ENCODE data around the gene ADAP2.
A peak's percentile ranks its signal among the peaks of the same experiment; 100 is the strongest.
"Not testable (repeated sequence)": the region's sequence is repeated elsewhere in the genome, so short reads cannot be mapped to it uniquely, and the experiment has no call there.

ADAP2 gene, protein sequence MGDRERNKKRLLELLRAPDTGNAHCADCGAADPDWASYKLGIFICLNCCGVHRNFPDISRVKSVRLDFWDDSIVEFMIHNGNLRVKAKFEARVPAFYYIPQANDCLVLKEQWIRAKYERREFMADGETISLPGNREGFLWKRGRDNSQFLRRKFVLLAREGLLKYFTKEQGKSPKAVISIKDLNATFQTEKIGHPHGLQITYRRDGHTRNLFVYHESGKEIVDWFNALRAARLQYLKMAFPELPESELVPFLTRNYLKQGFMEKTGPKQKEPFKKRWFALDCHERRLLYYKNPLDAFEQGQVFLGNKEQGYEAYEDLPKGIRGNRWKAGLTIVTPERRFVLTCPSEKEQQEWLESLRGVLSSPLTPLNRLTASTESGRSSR

DNA sequence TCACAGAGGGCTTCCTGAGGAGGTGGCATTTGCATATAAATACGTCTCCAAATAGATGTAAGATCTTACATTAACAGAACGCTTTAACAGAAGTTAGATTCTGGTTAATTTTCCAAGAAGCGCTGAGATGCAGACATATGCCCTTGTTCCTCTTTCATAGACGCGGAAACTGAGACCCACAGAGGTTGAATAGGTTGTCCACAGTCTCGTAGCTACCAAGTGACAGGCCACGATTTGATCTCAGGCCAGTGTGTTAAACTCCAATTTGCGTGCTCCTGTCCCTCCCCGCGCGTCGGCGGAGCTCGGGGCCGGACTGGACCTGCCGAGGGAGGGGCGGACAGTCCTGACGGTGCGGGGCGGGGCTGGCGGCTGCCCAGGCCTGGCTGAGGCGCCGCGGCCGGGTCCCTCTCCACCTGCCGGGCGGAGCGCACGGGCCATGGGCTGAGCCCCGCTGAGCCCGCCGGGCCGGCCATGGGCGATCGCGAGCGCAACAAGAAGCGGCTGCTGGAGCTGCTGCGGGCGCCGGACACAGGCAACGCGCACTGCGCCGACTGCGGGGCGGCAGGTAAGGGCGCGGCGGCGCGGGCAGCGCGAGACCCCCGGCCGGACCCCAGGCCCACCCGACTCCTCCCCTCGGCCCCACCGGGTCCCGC, at the start of gene ADAP2:
Gene ADAP2 (plus strand): TSS at position 402 of the 653 bp plus-strand sequence. CDS start 70 bp downstream, at position 472.
- DNase-seq (ENCODE audit: low read depth in 2 of 2) = no peak

DNA sequence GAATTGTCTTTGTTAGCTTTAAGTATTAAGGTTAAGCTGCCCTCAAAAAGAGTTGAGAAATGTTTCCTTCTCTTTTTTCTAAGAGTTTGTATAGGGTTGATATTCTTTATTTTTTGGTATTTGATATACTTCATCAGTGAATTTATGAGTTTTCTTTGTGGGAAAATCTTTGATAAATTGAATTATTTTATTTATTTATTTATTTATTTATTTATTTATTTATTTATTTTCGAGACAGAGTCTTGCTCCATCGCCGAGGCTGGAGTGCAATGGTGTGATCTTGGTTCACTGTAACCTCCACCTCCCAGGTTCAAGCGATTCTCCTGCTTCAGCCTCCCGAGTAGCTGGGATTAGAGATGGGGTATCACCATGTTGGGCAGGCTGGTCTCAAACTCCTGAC, 35.6 kb upstream of the ADAP2 start:
- no peak for DNase-seq (ENCODE audit: low read depth in 2 of 2)

DNA sequence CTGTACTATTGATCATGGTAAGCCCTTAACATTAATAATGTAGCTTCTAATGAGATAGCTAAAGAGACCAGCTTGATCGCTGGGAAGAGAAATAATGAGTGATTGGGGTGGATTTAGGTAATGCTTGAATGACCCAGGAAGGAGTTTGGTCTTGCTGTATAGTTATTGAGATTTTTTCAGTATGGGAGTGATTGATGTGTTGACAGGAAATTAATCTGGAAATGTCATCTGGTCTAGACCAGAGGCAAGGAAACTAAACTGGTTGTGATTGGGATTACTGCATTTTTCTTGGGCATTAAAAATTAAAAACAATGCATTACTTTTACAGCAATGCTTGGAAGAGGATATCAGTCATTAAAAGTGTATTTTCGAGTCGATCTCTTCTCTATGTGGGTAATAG, 27.5 kb upstream of the ADAP2 start:
- no peak for DNase-seq (ENCODE audit: low read depth in 2 of 2)

DNA sequence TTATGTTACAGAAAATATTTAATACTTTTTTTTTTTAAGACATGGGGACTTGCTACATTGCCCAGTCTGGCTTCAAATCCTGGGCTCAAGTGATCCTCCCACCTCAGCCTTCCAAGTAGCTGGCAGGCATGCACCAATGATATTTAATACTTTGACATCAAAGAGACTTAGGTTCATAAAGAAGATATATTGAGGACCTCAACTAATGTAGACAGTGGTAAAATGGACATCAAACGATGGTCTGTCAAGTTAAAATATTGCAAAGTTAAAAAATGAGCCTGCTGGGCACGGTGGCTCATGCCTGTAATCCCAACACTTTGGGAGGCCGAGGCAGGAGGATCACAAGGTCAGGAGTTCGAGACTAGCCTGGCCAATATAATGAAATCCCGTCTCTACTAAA, 24.4 kb upstream of the ADAP2 start:
- DNase-seq (ENCODE audit: low read depth in 2 of 2) = no peak

DNA sequence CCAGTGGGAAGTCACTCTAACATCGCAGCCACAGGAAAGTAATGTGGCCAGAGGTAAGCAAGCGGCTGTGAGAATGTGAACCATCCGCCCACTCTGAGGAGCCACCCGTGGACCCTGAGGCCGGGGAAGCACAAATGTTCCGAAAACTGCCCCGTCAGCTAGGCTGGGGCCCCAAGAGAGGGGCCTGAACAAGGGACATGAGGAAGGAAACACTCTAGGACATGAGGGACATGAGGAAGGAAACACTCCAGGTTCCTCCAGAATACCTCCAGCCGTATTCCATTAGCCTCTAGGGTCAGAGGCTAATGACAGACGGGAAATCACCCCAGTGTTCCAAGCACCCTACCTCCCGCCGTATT, 16.0 kb upstream of the ADAP2 start:
- no peak for DNase-seq (ENCODE audit: low read depth in 2 of 2)

DNA sequence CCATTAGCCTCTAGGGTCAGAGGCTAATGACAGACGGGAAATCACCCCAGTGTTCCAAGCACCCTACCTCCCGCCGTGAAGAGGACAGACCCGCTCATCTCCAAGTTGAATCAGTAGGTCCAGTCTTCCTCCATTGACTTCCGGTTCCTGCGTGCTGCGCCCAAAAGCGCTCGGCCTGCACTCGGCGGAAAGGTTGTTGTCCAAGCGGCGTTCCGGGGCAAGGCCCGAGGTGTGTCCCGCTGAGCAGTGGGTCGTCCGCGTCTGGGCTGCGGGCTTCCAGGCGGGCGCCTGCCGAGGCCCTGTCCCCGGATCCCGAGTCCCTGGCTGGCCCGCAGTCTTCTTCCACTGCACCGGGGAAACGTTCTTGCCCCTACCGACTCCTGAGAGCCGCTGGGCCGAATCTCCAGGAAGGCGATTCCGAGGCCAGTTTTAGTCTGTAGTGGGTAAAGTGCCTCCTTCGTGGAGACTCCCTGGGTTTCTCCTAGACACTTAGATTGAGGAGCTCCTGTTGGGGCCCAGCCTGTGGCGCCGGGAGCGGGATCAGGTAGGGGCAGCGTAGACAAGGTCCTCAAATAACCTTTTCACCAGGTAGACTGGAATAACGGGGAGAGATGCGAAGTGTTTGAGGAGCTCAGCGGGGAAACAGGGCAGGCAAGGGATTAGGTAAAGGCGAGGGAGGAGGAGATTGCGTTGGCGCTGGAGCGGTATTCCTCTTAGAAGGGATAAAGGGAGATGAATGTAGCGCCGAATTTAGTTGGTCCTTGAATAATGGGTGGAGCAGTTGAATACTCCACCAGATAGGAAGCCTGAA, 15.4 kb upstream of the ADAP2 start, which contains the start of gene TEFM:
Gene TEFM (minus strand): TSS at position 138 of the 811 bp plus-strand sequence. CDS start 40 bp downstream, at position 98.
- DNase-seq (ENCODE audit: low read depth in 2 of 2) = peak; percentile 74 to 76

DNA sequence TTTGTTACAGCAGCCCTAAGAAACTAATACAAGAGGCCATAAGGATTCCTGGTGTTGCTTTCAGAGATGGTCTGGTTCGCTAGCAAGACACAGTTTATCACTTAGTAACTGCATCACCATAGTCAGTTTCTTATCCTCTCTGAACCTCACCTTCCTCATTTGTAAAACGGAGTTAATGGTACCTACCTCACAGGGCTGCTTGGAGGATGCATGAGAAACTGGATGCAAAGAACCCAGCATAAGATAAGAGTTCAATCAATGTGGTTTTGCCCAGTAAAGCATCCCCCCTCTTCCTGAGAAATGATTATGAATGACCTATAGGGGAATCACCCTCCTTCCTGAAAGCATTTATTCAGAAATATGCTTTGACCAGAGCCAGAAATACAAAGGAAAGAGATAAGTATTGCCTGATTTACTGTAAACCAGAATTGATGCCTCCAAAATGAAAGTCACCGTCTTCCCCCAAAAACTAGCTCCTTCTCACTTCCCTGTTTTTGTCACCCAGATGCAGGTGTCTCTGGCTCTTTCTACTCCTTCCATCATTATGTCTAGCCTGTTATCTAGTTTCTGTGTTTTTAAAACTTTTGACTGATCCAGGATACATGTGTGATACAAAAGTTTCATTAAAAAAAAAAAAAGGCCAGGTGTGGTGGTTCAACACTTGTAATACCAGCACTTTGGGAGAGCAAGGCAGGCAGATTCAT, 12.9 kb upstream of the ADAP2 start:
- no peak for DNase-seq (ENCODE audit: low read depth in 2 of 2)

DNA sequence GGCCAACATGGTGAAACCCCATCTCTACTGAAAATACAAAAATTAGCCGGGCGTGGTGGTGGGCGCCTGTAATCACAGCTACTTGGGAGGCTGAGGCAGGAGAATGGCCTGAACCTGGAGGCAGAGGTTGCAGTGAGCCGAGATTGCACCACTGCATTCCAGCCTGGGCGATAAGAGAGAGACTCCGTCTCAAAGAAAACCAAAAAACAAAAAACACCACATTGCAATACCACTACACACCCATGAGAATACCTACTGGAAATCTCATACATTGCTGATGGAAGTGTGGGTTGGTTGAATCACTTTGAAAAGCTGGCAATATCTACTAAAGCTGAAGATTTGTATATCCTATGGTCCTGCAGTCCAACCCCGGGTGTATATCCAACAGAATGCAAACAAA, 11.6 kb upstream of the ADAP2 start:
- not testable (repeated sequence) for DNase-seq (ENCODE audit: low read depth in 2 of 2)

DNA sequence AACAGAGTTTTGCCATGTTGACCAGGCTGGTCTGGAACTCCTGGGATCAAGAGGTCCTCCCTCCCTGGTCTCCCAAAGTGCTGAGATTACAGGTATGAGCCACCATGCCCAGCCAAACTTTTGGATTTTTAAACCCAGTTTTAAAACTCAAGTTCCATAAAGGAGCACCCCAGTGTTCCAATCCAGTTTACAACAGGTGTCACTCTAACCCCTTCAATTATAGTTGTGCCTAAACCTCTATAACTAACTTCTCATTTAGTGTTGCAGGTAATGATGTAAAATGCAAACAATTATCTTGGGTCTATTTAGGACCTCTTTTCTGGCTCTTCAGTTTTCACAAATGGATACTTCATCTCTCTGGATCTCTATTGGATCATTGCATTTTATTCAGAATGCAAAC, 7.8 kb upstream of the ADAP2 start:
- no peak for DNase-seq (ENCODE audit: low read depth in 2 of 2)

DNA sequence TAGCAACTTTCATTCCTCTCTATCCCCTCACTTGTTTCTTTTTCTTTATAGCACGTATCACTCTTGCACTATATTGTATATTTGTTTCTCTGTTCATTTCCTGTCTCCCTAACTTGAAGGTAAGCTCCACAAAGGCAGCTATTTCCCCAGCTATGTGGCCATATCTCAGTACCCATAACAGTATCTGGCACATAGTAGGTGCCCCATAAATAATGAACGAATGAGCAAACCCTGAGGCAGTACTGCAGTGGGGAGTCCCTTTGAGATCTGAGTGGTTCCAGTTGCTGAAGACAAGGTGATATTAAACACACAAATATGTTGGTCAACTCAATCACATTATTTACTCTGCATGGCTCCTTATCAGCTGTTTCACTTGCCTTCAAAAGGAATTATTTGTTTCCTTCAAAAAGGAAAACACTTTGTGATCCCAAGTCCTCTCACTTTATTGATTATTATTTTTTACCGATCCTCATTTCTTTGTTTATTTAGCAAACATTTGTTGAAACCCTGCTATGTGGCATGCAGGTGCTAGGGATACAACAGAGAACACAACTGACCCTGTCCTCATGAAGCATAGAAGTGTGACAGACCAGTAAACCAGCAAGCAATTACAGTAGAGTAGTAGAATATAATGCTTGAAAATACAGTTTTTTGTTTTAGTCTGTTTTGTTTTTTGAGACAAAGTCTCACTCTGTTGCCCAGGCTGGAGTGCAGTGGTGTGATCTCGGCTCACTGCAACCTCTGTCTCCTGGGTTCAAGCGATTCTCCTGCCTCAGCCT, 5.7 kb upstream of the ADAP2 start:
- DNase-seq (ENCODE audit: low read depth in 2 of 2) = no peak

DNA sequence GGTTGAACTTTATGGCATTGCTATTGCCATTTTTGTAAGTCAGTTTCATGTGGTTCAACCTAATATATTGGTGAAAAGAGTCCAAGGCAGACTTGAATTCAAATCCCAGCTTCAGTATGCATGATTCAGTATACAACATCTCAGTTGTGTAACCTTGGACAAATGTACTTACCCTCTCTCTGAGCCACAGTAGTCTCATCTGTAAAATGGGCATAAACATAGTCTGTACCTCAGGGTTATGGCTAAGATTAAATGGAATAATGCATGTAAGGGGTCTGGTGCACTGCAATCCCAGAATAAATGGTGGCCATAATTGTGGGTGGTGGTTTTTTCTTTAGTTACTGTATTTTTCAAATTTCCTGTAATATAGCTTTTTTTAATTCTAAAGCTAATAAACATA, 4.7 kb upstream of the ADAP2 start:
- DNase-seq (ENCODE audit: low read depth in 2 of 2) = no peak

DNA sequence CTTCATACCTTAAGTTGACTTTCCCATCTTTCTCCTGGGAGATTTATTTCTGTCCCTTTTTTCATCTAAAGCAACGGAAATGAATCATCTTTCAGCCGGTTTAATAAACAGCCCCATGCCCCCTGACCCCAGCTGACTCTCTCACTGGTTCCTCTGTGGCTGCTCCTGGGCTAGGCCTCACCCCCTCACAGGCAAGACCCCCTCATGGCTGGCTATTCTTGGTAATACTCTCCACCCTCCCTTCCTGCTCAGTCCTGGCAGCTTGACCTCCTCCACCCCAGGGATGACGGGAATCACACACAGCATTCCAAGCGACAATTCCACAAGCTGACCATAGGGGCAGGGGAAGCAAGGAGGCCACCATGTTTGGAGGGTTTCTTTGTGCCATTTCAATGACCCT, 1.5 kb upstream of the ADAP2 start:
- DNase-seq (ENCODE audit: low read depth in 2 of 2) = no peak

DNA sequence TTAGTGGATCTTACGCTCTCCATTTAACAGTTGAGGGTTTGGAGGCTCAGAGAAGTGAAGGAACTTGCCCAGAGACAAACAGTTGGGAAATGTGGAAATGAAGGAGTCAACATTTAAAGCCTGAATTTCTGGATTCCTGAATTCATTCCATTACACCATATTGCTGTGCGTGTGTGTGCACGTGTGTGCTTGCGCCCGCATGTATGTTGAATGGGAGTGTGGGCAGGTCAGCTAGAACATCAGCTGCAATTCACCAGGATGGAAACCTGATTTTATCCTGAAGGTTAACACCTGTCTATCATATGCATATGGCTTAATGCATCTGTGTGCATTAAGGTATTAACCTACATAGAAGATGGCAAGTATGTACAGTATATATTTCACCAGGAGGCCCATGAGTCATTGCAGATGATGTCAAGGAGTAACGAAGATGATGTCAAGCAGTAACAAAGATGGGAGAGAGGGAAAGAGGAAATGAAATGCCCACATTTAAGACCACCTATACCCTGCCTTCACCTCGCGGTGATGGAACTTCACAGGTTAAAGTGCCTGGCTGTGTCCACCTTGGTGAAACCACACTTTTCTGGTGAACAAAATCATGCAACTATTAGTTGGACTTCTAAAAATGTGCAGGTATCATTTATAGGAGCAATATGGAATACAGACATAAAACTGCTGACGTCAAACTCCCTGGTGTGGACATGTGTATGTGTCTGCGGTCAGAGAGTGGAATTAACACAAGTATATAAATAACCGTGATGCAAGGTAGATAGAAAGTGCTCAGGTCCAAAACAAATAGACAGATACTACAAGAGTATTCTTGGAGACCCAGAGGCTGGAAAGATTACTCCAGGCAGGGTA, 832 bp upstream of the ADAP2 start:
- DNase-seq (ENCODE audit: low read depth in 2 of 2) = no peak

DNA sequence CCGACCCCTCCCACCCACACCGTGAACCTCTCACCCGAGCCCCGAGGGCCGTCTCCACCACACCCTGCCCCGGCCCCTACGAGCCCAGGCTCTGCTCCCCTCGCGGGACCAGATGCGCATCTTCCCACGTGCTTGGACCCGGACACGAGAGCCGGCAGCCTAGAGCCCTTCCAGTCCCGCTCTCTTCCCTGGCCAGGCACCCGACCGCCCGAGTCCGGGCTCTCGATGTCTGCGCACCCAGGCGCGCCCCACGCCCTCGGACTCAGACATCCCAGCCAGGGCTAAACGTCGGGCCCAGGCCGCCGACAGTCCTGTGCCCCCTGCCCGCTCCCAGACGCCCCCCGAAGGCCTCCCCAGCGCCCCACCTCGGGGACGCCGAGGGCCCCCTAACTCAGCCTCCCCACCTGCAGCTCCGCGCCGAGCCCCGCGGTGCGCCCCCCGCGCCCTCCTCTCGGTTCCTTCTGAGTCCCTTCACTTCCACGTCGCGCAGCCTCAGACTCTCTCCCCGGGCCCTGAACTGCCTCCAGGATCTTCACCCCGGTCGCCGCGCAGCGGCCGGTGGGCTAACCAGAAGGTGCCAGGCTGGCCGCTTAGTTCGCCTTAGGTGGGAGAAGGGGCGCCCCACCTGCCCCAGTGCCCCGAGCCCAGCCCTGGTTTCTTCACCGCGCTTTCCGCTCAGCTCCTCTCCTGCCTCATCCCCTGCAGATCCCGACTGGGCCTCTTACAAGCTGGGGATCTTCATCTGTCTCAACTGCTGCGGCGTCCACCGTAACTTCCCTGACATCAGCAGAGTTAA, 688 bp downstream of the ADAP2 start:
- no peak for DNase-seq (ENCODE audit: low read depth in 2 of 2)

DNA sequence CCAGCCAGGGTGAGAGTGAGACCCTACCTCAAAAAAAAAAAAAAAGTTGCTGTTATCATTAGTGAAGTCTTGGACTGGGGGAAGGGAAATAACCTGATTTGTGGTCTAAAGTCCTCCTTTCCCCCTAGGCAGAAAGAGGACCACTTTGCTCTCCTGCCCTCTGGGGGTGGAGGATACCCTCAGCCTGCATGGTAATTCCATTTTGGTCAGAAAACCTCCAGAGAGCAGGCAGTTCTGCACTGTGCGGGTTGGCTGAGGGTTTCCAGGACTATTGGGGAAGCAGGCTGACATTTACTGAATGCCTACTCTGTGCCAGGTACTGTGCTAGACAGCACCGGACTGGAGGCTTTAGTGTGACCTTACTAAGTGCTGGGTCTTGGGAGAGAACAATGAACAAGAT, 2.6 kb downstream of the ADAP2 start:
- DNase-seq (ENCODE audit: low read depth in 2 of 2) = no peak

DNA sequence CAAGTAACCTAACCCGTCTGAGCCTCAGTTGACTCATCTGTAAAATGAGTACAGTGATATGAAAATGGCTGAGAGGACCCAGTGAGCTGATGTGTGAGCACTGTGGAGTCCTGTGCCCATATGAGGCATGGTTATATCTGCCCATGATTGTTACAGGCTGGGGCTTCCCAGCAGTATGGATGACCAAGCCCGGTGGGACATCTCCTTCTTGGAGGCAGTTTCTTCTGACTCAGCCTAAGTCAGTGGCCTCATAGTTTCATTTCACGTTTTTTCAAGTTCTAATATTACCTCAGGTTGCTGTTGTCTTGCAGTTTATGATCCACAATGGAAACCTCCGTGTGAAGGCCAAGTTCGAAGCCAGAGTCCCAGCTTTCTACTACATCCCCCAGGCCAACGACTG, 4.8 kb downstream of the ADAP2 start:
- no peak for DNase-seq (ENCODE audit: low read depth in 2 of 2)

DNA sequence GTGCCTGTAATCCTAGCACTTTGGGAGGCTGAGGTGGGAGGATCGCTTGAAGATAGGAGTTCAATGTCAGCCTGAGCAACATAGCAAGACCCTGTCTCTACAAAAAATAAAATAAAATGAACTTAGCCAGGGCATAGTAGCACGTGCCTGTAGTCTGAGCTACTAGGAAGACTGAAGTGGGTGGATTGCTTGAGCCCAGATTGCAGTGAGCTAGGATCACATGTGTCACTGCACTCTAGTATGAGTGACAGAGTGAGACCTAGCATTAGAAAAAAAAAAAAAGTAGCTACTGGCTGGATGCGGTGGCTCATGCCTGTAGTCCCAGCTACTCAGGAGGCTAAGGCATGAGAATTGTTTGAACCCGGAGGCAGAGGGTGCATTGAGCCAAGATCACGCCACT, 6.0 kb downstream of the ADAP2 start:
- no peak for DNase-seq (ENCODE audit: low read depth in 2 of 2)

DNA sequence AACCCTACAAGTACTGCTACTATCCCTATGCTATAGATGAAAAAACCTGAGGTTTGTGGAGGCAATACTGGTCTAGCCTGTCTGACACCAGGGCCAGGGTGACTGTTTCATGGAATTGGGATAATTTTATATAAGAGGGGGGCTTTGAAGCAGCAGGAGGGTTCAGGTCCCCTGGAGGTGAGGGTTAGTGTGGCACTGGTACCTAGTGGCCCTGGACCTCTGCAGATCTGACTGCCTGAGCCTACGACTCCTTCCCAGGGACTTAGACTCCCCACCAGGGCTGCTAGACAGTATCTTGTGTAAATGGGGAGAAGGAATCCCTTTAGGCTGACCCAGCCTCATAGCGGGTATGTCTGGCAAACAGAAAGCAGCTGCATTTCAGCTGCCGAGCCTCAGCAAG, 6.8 kb downstream of the ADAP2 start:
- DNase-seq (ENCODE audit: low read depth in 2 of 2) = no peak

DNA sequence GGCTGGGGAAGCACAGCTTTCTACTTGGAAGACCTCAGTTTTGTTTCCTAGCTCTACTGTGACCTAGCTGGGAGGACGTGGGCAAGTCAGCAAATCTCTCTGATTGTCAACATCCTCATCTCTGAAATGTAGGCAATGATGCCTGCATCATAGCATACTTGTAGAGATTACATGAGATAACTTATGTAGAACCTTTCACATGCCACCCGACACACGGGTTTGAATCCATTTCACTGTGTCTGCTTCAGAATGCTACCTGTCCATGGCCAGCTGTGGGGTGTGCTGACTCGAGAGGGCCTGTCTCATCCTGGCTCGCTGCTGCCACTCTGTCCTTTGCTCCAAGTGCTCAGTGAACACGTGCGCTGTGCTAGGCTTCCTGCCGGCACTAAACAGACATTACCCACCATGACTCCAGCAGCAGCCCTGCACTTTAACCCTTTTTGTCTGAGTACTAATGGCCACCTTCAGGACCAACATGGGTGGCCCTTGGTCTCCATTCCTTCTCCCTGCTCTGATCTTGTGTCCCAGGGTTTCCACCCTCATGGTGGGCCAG, 7.4 kb downstream of the ADAP2 start:
- DNase-seq (ENCODE audit: low read depth in 2 of 2) = no peak
